Renal cortical epithelial cell (primary cell): ENCODE measurements around the gene RAB26. TPM values are rescaled to one million over a fixed set of nuclear protein-coding genes. Genes with fewer than 3 reads are reported as not detected.

Source experiments
- DNase-seq: peaks from one replicate; pipeline ENCODE4 v3.0.0-alpha.2; 2011; ENCODE audit warnings: low read depth
- total RNA-seq: library from RNA; depleted of rRNA; stranded (reverse); fragments of >200 nt; gene quantifications from 2 replicates; pipeline ENCODE4 v1.2.3, GENCODE V29; 2014

The RAB26 gene
- total RNA-seq, 1 donor from 2014 or later: 0.70 TPM

GRCh38 chr16:2142942-2143877 is 5.2 kb upstream of the RAB26 start:
- no peak for DNase-seq

GRCh38 chr16:2143878-2144485 is 4.4 kb upstream of the RAB26 start:
- no peak for DNase-seq

GRCh38 chr16:2145843-2146242 is 2.6 kb upstream of the RAB26 start:
- no peak for DNase-seq

DNA sequence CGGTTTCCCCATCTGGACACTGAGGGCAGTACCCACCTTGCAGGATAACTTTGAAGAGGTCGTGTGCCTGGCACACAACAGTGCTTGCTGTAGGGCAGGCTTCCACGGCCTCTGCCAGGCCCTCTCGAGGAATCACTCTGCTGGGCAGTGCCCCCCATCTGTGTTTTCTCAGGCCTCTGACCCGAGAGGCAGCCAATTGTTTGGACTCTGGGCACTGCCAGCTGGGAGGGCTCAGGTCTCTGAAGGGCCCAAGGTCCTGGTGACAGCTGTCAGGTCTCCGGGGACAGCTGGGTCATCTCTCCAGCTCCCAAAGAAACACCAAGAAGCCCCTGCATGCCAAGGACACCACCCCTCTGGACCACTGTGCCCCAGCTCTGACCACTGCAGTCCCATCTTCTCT is 1.0 kb upstream of the RAB26 start:
- DNase-seq: no peak

GRCh38 chr16:2148714-2149629 is 547 bp downstream of the RAB26 start:
- no peak for DNase-seq

DNA sequence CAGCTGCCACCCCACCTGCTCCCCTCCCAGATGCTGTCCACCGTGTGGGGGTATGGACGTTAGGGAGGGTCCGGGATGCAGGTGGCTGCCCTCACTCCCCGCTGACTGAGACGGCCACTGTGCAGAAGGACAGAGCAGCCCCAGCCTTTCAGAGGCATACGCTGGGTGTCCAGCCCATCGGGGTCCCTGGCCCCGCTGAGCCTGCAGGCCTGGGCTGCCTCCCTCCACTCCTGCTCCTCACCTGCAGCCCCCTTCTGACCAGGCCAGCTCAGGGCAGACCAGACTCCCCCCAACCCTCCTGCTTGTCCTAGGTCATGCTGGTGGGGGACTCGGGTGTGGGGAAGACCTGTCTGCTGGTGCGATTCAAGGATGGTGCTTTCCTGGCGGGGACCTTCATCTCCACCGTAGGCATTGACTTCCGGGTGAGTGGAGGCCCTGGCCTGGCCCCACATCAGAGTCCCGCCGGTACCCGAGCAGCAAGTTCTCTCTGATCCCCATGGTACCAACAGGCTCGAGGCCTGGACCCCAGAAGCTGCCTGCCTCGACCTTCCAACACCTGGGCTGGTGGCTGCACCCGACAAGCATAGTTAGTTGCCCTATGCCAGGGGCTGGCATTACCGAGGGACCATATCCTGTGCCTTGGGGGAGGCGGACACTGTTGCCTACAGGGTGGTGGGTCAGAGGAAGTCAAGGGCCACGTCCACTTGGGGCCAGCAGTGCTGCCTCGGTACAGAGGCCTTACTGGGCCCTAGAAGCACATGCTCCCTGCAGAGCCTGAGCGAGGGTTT is 1.4 kb downstream of the RAB26 start:
- no peak for DNase-seq

DNA sequence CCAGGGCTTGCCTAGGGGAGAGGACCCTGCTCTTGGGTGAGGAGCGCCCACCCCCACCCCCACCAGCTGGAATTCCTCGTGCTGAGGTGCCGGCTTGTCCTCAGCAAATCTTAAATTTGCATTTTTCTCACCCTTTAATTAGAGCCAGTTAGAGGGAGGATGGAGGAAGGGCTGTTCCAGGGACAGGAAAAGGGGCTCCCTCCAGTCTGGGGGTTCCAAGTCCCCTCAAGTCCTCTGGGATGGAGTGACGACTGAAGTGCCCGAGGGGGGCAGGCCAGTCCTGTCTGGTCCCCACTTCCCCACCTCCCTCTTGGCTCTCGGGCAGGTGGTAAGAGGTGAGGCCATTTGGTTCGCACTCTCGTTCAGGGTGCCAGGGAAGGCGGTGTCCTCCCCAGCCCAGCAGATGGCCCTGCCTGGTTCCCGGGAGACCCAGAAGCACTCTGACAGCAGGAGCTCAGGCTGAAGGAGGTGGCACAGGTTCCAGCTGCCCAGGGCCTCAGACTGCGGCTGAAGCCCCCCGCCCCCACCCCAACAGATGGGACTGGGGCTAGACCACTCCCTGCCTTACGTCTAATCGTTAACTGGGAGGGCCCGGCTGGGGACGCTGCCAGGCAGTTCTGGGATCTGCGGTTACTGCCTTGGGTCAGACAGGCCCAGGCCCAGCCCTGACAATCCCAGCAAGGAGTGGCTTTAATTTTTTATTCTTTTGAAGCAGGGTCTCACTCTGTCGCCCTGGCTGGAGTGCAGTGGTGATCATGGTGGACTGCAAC is 2.2 kb downstream of the RAB26 start:
- no peak for DNase-seq

GRCh38 chr16:2151188-2152091 is 3.0 kb downstream of the RAB26 start:
- no peak for DNase-seq

GRCh38 chr16:2152695-2153506 is 4.5 kb downstream of the RAB26 start:
- DNase-seq: no peak

DNA sequence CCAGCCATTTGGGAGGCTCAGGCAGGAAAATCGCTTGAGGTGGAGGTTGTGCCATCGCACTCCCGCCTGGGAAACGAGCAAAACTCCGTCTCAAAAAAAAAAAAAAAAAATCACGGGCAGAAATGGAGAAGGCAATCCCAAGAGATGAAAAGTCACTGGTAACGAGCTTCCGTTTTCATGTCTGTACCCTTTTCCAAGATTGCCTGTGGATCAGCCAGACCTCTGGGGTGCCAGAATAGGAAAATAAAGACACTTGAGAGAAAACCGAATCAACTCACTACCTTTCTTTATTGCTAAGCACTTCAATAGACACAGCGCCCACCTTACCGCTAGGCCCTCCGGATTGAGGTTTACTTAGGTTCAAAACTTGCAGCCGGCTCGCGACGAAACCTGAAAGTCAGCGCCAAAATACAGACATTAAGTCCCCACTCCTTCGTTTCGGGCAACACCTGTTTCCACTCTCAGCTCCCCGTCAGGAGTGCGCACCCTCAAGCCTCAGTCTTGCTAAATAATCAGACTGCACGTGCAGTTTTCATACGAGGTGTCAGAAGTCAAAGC is 6.2 kb downstream of the RAB26 start:
- DNase-seq: no peak

DNA sequence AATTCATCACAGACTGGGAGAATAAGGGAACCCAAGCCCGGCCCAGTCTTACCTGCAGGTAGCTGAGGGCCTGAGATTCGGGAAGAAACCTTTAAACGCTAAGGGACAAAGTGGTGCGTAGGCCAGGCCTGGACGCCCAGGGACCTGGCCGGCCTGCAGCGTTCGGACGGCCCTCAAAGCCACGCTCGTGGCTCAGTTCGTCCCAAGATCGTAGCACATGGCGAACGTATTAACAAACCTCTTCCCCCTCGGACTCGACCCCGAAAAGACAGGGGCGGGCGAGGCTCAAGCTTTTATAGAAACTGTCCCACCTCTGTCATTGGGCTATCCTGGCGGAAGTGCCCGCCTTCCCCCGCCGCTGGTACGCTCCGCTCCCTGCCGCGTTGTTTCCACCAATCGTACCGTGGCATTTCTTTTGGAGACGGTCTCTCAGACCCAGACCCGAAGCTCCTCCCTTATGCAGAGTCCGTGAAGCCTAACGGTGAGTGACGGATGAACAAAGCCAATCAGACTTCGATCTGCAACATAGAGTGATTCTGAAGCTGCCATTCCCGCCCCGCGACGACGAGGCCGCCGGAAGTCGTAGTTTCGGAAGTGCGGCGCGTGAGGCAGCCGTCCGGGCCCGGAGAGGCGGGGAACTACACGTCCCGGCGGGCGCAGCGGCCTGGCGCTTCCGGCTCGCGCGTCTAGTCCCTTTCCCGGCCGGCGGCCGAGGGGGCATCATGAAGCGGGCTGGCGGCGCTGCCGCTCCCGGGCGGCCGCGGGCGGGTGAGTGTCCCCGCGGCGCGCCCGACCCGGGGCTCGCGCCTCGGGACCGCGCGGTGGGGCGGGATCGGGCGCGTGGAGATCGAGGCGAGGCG is 6.9 kb downstream of the RAB26 start, which contains the start of gene TRAF7:
Gene TRAF7 (plus strand): TSS at position 692 of the 860 bp plus-strand sequence. CDS start 8,139 bp downstream, outside the sequence.
- peak; percentile 100 for DNase-seq

GRCh38 chr16:2155977-2156848 is 7.8 kb downstream of the RAB26 start:
- DNase-seq: peak; percentile 38

DNA sequence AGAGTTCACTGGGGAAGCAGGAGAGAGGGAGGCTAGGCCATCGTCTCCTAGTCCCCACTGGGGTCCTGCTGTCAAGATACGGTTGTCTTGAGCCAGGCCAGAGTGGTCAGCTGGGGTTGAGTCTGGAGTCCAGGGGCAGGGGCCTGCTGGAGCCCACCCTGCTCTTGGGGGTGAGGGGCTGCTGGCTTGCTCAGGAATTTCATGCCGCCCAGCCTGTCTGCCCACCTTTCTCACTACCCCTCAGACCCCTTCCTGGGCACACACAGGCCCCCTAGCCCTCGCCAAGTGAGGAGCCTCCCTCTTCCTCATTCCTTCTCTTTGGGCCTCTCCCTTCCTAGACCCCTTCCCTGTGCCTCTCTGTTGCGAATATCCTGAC is 8.4 kb downstream of the RAB26 start:
- DNase-seq: no peak

- DNase-seq: no peak
Measured at GRCh38 chr16:2157480-2158261, 9.2 kb downstream of the RAB26 start.

GRCh38 chr16:2158262-2158638 is 9.8 kb downstream of the RAB26 start:
- no peak for DNase-seq
